Esophagus squamous epithelium (tissue), 4 donors: ENCODE results near the gene WDR91.

Experiments used
- POLR2A ChIP-seq, 4 donors: fragments of 450-650 bp; IDR thresholded peaks; one replicate each; pipeline ENCODE4 v1.6.1; 2017; ENCODE audit warnings: antibody characterized with exemption in 4 of 4, mild to moderate bottlenecking in 4 of 4, moderate library complexity in 3 of 4
- TF ChIP-seq, protein P1 (sequence below), 6 experiments: fragments of 450-650 bp in 4 of 6; fragments of 200-600 bp in 2 of 6; sonication (generic) in 2 of 6; IDR thresholded peaks; one replicate each; pipeline ENCODE4 v1.5.1; 2016 to 2019; ENCODE audit warnings: antibody characterized with exemption in 6 of 6, mild to moderate bottlenecking in 4 of 6, moderate library complexity in 4 of 6

DNA sequence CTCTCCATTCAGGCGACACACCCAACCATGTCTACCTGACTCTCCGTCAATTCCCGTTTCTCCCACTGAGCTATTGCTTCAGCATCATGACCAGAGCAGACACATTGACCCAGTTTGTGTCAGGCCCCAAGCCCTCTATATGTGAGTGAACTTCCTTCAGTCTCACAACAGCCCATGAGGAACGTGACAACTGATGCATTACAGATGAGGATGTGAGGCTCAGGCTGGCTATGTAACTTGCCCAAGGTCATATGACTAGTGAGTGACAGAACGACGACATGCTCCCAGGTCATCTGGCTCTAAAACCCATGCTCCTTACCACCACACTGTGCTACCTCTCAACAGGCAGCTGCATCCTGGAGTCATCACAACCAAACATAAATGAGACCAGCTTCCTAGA lies 59.8 kb downstream of the WDR91 start:
- TF ChIP-seq, protein P1, sequence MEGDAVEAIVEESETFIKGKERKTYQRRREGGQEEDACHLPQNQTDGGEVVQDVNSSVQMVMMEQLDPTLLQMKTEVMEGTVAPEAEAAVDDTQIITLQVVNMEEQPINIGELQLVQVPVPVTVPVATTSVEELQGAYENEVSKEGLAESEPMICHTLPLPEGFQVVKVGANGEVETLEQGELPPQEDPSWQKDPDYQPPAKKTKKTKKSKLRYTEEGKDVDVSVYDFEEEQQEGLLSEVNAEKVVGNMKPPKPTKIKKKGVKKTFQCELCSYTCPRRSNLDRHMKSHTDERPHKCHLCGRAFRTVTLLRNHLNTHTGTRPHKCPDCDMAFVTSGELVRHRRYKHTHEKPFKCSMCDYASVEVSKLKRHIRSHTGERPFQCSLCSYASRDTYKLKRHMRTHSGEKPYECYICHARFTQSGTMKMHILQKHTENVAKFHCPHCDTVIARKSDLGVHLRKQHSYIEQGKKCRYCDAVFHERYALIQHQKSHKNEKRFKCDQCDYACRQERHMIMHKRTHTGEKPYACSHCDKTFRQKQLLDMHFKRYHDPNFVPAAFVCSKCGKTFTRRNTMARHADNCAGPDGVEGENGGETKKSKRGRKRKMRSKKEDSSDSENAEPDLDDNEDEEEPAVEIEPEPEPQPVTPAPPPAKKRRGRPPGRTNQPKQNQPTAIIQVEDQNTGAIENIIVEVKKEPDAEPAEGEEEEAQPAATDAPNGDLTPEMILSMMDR (IDR thresholded peaks at IDR 0.05): no peak
- no peak for TF ChIP-seq POLR2A (IDR thresholded peaks at IDR 0.05)
